ENCODE results near the gene GLI2.

GRCh38 chr2:120777170-120777751 is 41.6 kb downstream of the GLI2 start:
- TF ChIP-seq POLR2A (conservative IDR thresholded peaks at IDR 0.05) (no peak), PHF8 (IDR thresholded peaks at IDR 0.05; ENCODE audit: borderline replicate concordance, low read length) (no peak), RFX1 (IDR thresholded peaks at IDR 0.05) (no peak), THAP7 (CRISPR knock-in tag; IDR thresholded peaks at IDR 0.05) (no peak), NRF1 (conservative IDR thresholded peaks at IDR 0.05 in 1 of 2, IDR thresholded peaks at IDR 0.05 in 1 of 2) (no peak)
- TF ChIP-seq, protein P1, sequence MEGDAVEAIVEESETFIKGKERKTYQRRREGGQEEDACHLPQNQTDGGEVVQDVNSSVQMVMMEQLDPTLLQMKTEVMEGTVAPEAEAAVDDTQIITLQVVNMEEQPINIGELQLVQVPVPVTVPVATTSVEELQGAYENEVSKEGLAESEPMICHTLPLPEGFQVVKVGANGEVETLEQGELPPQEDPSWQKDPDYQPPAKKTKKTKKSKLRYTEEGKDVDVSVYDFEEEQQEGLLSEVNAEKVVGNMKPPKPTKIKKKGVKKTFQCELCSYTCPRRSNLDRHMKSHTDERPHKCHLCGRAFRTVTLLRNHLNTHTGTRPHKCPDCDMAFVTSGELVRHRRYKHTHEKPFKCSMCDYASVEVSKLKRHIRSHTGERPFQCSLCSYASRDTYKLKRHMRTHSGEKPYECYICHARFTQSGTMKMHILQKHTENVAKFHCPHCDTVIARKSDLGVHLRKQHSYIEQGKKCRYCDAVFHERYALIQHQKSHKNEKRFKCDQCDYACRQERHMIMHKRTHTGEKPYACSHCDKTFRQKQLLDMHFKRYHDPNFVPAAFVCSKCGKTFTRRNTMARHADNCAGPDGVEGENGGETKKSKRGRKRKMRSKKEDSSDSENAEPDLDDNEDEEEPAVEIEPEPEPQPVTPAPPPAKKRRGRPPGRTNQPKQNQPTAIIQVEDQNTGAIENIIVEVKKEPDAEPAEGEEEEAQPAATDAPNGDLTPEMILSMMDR (IDR thresholded peaks at IDR 0.05 in 2 of 3, conservative IDR thresholded peaks at IDR 0.05 in 1 of 3; ENCODE audit: insufficient read depth in 2 of 3, low read depth in 1 of 3, low read length in 3 of 3), result no peak

Measured in K562 (cell line).